ENCODE results near the gene FGFR3.

DNA sequence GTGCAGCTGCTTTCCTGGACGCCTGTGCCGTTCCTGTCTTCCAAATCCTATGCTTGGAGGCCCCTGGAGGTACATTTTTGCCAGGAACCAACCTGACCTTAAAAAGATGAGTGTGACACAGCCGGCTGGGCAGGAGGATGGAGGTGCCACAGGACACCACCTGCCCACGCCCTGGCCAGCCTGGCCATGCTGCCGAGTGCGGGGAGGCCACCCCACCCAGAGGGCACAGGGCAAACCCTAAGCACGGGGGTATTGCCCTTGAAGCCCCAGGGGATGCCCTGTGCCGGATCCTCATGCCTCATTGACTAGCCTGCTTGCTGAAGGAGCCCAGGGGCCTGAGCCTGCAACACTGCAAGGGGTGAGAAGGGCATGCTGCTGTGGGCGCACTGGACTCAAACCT lies 20.1 kb downstream of the FGFR3 start:
- TF ChIP-seq, protein P1, sequence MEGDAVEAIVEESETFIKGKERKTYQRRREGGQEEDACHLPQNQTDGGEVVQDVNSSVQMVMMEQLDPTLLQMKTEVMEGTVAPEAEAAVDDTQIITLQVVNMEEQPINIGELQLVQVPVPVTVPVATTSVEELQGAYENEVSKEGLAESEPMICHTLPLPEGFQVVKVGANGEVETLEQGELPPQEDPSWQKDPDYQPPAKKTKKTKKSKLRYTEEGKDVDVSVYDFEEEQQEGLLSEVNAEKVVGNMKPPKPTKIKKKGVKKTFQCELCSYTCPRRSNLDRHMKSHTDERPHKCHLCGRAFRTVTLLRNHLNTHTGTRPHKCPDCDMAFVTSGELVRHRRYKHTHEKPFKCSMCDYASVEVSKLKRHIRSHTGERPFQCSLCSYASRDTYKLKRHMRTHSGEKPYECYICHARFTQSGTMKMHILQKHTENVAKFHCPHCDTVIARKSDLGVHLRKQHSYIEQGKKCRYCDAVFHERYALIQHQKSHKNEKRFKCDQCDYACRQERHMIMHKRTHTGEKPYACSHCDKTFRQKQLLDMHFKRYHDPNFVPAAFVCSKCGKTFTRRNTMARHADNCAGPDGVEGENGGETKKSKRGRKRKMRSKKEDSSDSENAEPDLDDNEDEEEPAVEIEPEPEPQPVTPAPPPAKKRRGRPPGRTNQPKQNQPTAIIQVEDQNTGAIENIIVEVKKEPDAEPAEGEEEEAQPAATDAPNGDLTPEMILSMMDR (IDR thresholded peaks at IDR 0.05): no peak
- TF ChIP-seq POLR2AphosphoS5 (IDR thresholded peaks at IDR 0.05) (no peak), POLR2A (IDR thresholded peaks at IDR 0.05) (no peak)
